Measurements from ENCODE around the gene BCR. TPM values are rescaled to one million over a fixed set of nuclear protein-coding genes. Genes with fewer than 3 reads are reported as not detected.
A peak's percentile ranks its signal among the peaks of the same experiment; 100 is the strongest.

BCR gene
- total and polyA plus RNA-seq, 2 donors (not counting 1 experiment from before 2014, with no cell fraction given): 30.2 to 46.4 TPM

- Histone ChIP-seq H2AFZ (ENCODE audit: insufficient read depth, low read depth, low read length, poor library complexity, severe bottlenecking) (no peak overlapping the region), H3K4me3 (ENCODE audit: control extremely low read depth in 1 of 5, extremely low read depth in 1 of 5, insufficient read depth in 1 of 5, low read depth in 2 of 5, low read length in 4 of 5) (no peak overlapping the region), H3K9ac (ENCODE audit: low read length) (no peak overlapping the region), H4K20me1 (ENCODE audit: control insufficient read depth, insufficient read depth, low read length, poor library complexity, severe bottlenecking) (peaks cover 54% of the 10 kb centered on the region), H3K27me3 (replicated peaks in 1 of 4; ENCODE audit: control extremely low read depth in 1 of 4, control insufficient read depth in 3 of 4, insufficient read depth in 4 of 4, low read length in 3 of 4) (no peaks in the 10 kb centered on the region), H3K4me1 (ENCODE audit: control insufficient read depth in 2 of 2, insufficient read depth in 2 of 2, low read length in 2 of 2) (peaks cover 27 to 41% of the 10 kb centered on the region in 2 donors), H3K79me2 (ENCODE audit: control insufficient read depth, insufficient read depth, low read length) (peaks cover 70% of the 10 kb centered on the region), H3K4me2 (replicated peaks; ENCODE audit: low read depth, low read length, poor library complexity, severe bottlenecking) (peak overlapping the region; percentile 52), H3K36me3 (replicated peaks in 1 of 2; ENCODE audit: control extremely low read depth in 1 of 2, control insufficient read depth in 1 of 2, extremely low read depth in 1 of 2, insufficient read depth in 2 of 2, low read length in 1 of 2) (no peaks in the 10 kb centered on the region), H3K27ac (ENCODE audit: low read length in 2 of 2) (peak overlapping the region in 1 of 2 donors; percentile 7), H3K9me3 (ENCODE audit: control extremely low read depth in 1 of 3, control insufficient read depth in 2 of 3, insufficient read depth in 1 of 3, low read length in 2 of 3) (peaks cover 0 to 10% (median 0%) of the 10 kb centered on the region in 3 donors)
- Mint-ChIP-seq H3K4me3 (peak overlapping the region; percentile 5), H3K27me3 (no peaks in the 10 kb centered on the region), H3K4me1 (peaks cover 40% of the 10 kb centered on the region), H3K9me3 (ENCODE audit: insufficient read depth) (no peaks in the 10 kb centered on the region), H3K27ac (peak overlapping the region; percentile 4)
- 52% methylated on average over 3 of the region's 13 CpGs for WGBS (ENCODE audit: insufficient coverage)
- DNase-seq (peak; percentile 45), ATAC-seq (ENCODE audit: low read depth) (peak; percentile 51)
- TF ChIP-seq CTCF (IDR thresholded peaks at IDR 0.05) (no peak), EZH2 (IDR thresholded peaks at IDR 0.05; ENCODE audit: borderline replicate concordance, insufficient read depth, low read depth, low read length, poor library complexity, severe bottlenecking) (no peak)
- intact Hi-C loops (cut with micrococcal nuclease): loop anchor here (5.0 kb wide), 1 partner anchor 41 kb away; no protein-coding TSS in a partner anchor
- POLR2A ChIA-PET: no interaction called here
- CTCF ChIA-PET: no interaction called here
Observed at GRCh38 chr22:23240639-23241389, 60.5 kb downstream of the BCR start.

Measured in B cell (primary cell).